GM19372 (cell line): ENCODE results near the gene KRT7.
"Not testable (repeated sequence)": the region's sequence is repeated elsewhere in the genome, so short reads cannot be mapped to it uniquely, and the experiment has no call there.

ENCODE experiments used
- ATAC-seq: cut with Tn5 transposase; IDR thresholded peaks from one replicate; pipeline ENCODE4 v1.9.1; 2021; ENCODE audit warnings: mild to moderate bottlenecking, low read depth, moderate library complexity; ENCODE audit not compliant: unreplicated experiment

Gene KRT7

GRCh38 chr12:52241205-52241842 lies 8.3 kb downstream of the KRT7 start:
- no peak for ATAC-seq

GRCh38 chr12:52242442-52243258 lies 9.6 kb downstream of the KRT7 start:
- no peak for ATAC-seq

- ATAC-seq: no peak
Measured at GRCh38 chr12:52243259-52243855, 10.3 kb downstream of the KRT7 start.

- ATAC-seq: peak; percentile 88
Measured at GRCh38 chr12:52243856-52244614, 11.0 kb downstream of the KRT7 start.

GRCh38 chr12:52244615-52244994 lies 11.6 kb downstream of the KRT7 start:
- ATAC-seq: no peak

GRCh38 chr12:52245259-52245961 lies 12.4 kb downstream of the KRT7 start:
- no peak for ATAC-seq

GRCh38 chr12:52245962-52246569 lies 13.0 kb downstream of the KRT7 start:
- ATAC-seq: no peak

- ATAC-seq: no peak
Measured at GRCh38 chr12:52246720-52247621, 13.9 kb downstream of the KRT7 start.

GRCh38 chr12:52247622-52248540 lies 14.8 kb downstream of the KRT7 start:
- no peak for ATAC-seq

GRCh38 chr12:52248541-52249461 lies 15.8 kb downstream of the KRT7 start:
- no peak for ATAC-seq

- ATAC-seq: no peak
Measured at GRCh38 chr12:52249511-52250047, 16.5 kb downstream of the KRT7 start.

- no peak for ATAC-seq
Measured at GRCh38 chr12:52250048-52250990, 17.3 kb downstream of the KRT7 start.

GRCh38 chr12:52251367-52252051 lies 18.5 kb downstream of the KRT7 start:
- no peak for ATAC-seq

GRCh38 chr12:52252175-52252615 lies 19.2 kb downstream of the KRT7 start:
- not testable (repeated sequence) for ATAC-seq
